ENCODE results near the gene NPPB.

DNA sequence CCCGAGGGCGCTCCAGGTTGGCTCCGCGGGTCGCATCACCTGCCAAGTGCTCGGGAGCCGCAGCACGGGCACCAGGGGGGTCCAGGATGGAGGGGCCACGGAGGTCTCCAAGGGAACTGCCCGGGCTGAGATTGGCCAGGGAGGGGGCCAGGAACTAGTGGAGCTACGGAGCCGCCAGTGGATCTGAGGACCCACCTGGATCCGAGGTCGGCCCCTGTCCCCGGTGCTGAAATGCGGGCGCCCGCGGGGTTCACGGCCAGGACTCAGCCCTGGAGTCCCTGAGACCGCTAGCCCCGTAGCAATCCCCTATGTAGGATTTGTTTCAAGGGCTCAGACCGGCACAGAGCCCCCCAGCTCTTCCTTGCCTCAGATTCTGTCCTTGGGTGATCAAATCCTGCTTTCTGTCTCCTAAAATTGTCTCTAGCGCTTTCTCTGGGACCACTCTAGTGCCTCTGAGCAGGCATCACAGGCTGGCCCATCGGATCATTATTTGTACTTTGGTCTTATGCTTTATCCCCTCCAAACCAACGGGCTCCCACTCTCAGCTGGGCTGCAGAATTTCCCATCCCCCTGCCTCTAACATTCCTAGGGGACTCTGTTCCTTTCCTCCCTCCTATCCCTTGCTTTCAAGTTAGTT is 40.2 kb upstream of the NPPB start:
- no peak for TF ChIP-seq CTCF (conservative IDR thresholded peaks at IDR 0.05 in 1 of 2, IDR thresholded peaks at IDR 0.05 in 1 of 2; ENCODE audit: low read depth in 1 of 2, low read length in 2 of 2)
- TF ChIP-seq EZH2 (IDR thresholded peaks at IDR 0.05; ENCODE audit: low read length, missing control alignments): peak; percentile 51

All from fibroblast of lung (primary cell).